Epithelial cell of esophagus (primary cell): ENCODE measurements around the gene PLEKHG2.
"Not testable (repeated sequence)": the region's sequence is repeated elsewhere in the genome, so short reads cannot be mapped to it uniquely, and the experiment has no call there.

Experiments
- DNase-seq: peaks from one replicate; pipeline ENCODE4 v3.0.0; 2010; ENCODE audit warnings: low read depth
- H3K4me3 ChIP-seq: 2 replicates; pipeline ENCODE4 v1.5.1; 2011; ENCODE audit warnings: mild to moderate bottlenecking, low read length, control low read depth
- CTCF ChIP-seq: IDR thresholded peaks from 2 replicates; pipeline ENCODE4 v1.5.1; 2011; ENCODE audit warnings: low read depth, mild to moderate bottlenecking, low read length, control low read depth, inconsistent platforms; ENCODE audit not compliant: insufficient read depth; ENCODE audit errors: missing control alignments

The PLEKHG2 gene

GRCh38 chr19:39370735-39371134 is 41.7 kb upstream of the PLEKHG2 start:
- H3K4me3 ChIP-seq = no peak overlapping the region
- no peak for TF ChIP-seq CTCF
- DNase-seq = peak; percentile 73

DNA sequence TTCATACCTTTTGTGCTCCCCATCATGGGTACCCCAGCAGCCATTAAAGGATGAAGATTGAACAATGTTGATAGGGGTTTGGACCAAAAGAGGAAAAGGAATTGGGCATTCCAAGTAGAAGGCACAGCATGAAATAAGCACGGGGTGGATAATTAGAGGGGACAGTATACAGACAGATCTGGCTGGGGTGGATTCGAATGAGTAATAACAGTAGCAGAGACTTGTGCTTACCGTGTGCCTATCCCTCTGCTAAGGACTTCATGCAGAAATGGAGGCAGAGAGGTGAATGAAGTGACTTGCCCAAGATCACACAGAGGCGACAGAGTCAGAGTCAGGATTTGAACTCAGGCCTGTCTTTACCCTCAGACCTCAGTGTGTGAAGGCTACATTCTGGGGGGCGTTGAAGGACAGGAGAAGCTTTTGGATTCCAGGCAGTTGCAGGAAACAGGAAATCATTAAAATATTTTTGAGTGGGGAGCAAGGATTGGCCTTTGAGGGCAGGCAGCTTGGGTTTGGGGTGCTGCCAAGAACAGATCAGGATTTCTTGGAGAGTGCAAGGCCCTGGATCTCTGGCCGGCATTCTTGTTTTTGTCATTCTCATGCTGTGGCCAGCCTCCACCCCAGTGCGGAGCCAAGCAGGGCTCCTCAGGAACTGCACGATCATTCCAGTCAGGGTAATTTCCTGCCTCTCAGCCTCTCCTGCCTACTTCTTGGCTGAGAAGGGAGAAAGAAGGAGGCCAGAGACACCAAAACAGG is 40.2 kb upstream of the PLEKHG2 start:
- H3K4me3 ChIP-seq = no peak overlapping the region
- no peak for DNase-seq
- TF ChIP-seq CTCF = no peak

DNA sequence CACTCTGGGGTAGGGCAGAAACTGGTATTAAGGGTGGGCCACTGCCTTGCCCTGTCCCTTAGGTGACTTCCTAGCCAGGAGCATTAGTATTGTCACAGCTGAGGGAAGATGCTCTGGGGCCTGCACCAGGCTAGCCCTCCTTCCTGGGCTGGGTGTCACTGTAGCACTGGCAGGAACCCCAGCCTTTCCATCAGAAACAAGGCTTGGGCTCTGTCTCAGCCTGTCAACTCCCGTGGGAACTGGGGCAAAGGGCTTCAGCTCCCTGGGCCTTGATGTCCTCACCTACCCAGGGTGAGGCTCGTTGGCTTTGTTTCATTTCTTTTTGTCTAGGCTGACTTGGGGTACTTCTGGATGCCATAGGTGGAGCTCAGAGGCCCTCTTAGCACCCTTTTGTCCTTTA is 39.5 kb upstream of the PLEKHG2 start:
- DNase-seq = peak; percentile 13
- TF ChIP-seq CTCF = no peak
- H3K4me3 ChIP-seq = no peak overlapping the region

DNA sequence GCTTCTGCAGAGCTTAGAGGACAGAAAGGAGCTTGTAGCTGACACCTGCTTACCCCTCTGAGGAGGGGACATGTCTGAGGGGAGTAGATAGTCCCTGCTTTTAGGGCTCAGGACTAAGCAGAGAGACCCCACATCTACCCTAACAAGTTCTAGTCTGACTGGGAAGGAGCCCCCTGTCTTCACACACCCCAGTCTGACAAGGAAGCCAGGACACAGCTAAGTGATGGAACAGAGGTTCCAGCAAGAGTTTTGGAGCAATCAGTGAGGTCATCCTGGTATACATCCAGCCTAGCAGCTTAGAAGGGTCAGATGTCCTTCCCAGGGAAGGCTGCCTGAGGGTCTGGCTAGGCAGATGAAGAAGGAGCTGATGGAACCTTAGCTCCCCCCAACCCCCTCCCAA is 36.5 kb upstream of the PLEKHG2 start:
- DNase-seq = no peak
- no peak for TF ChIP-seq CTCF
- H3K4me3 ChIP-seq = no peak overlapping the region

GRCh38 chr19:39377373-39378362 is 34.8 kb upstream of the PLEKHG2 start:
- no peak for TF ChIP-seq CTCF
- DNase-seq = no peak
- no peak overlapping the region for H3K4me3 ChIP-seq

DNA sequence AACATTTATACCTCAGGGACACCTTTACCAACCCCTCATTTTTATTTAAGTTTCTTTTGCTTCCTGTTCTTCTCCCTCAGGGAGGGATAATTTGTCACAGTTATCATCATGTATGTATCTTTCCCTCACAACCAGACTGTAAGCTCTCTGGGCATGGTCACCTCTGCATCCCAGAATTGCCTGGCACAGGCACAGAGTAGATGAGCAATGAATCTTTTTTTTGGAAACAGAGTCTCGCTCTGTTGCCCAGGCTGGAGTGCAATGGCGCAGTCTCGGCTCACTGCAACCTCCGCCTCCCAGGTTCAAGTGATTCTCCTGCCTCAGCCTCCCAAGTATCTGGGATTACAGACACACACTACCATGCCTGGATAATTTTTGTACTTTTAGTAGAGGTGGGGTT is 33.1 kb upstream of the PLEKHG2 start:
- H3K4me3 ChIP-seq, DNase-seq: not testable (repeated sequence)

GRCh38 chr19:39379865-39380396 is 32.5 kb upstream of the PLEKHG2 start:
- H3K4me3 ChIP-seq = no peak overlapping the region
- no peak for TF ChIP-seq CTCF
- DNase-seq = no peak
